ENCODE results near the gene PSMD2.

DNA sequence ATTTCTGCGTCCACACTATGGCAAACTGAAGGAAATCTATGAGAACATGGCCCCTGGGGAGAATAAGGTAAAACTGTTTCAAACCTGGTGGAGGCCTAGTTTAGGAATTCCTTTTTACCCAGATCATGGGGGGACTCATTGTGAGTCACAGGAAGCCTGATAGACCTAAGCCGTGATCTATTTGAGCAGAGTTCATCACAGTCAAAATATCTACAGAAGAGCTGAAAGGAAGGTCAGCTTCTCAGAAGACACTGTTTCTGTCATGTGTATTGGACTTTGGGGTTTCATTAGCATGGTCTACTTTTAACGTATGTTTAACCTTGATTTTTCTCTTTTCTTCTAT is 1.3 kb downstream of the PSMD2 start:
- TF ChIP-seq, protein P1, sequence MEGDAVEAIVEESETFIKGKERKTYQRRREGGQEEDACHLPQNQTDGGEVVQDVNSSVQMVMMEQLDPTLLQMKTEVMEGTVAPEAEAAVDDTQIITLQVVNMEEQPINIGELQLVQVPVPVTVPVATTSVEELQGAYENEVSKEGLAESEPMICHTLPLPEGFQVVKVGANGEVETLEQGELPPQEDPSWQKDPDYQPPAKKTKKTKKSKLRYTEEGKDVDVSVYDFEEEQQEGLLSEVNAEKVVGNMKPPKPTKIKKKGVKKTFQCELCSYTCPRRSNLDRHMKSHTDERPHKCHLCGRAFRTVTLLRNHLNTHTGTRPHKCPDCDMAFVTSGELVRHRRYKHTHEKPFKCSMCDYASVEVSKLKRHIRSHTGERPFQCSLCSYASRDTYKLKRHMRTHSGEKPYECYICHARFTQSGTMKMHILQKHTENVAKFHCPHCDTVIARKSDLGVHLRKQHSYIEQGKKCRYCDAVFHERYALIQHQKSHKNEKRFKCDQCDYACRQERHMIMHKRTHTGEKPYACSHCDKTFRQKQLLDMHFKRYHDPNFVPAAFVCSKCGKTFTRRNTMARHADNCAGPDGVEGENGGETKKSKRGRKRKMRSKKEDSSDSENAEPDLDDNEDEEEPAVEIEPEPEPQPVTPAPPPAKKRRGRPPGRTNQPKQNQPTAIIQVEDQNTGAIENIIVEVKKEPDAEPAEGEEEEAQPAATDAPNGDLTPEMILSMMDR (IDR thresholded peaks at IDR 0.05), result no peak
- TF ChIP-seq CREB1 (CRISPR knock-in tag; IDR thresholded peaks at IDR 0.05), result no peak

Measured in WTC11 (cell line).